GM21447 (cell line): Measurements from ENCODE around the gene HDGF.

Experiments
- ATAC-seq: cut with Tn5 transposase; IDR thresholded peaks from one replicate; pipeline ENCODE4 v1.9.1; 2021; ENCODE audit not compliant: unreplicated experiment

HDGF gene

GRCh38 chr1:156746728-156747631, 4.5 kb downstream of the HDGF start:
- no peak for ATAC-seq

GRCh38 chr1:156746406-156746727, 5.1 kb downstream of the HDGF start:
- no peak for ATAC-seq

- ATAC-seq, result no peak
These were observed 5.6 kb downstream of the HDGF start for GRCh38 chr1:156745881-156746280.

GRCh38 chr1:156744786-156745419, 6.6 kb downstream of the HDGF start:
- no peak for ATAC-seq

- ATAC-seq, result no peak
These were observed 7.1 kb downstream of the HDGF start for GRCh38 chr1:156744344-156744743.

- ATAC-seq, result no peak
These were observed 7.8 kb downstream of the HDGF start for GRCh38 chr1:156743367-156744302.

- no peak for ATAC-seq
These were observed 8.7 kb downstream of the HDGF start for GRCh38 chr1:156742801-156743200.

GRCh38 chr1:156742017-156742416, 9.5 kb downstream of the HDGF start:
- no peak for ATAC-seq

- ATAC-seq, result no peak
These were observed 9.9 kb downstream of the HDGF start for GRCh38 chr1:156741481-156741983.

GRCh38 chr1:156740741-156741480, 10.6 kb downstream of the HDGF start, which contains the start of gene MRPL24:
Gene MRPL24 (minus strand): TSS chr1:156741088. CDS start chr1:156738704, 2,384 bp downstream.
- peak; percentile 82 for ATAC-seq

GRCh38 chr1:156740237-156740740, 11.2 kb downstream of the HDGF start:
- no peak for ATAC-seq

GRCh38 chr1:156738916-156739315, 12.6 kb downstream of the HDGF start:
- ATAC-seq, result no peak

- ATAC-seq, result no peak
These were observed 13.1 kb downstream of the HDGF start for GRCh38 chr1:156738407-156738806.

- ATAC-seq, result no peak
These were observed 17.4 kb downstream of the HDGF start for GRCh38 chr1:156733989-156734584.

- ATAC-seq, result peak; percentile 87
These were observed 22.6 kb downstream of the HDGF start, which contains the start of gene ISG20L2 for GRCh38 chr1:156728599-156729462. Gene ISG20L2 (minus strand): TSS chr1:156728766. CDS start chr1:156727652, 1,114 bp downstream.

- peak; percentile 51 for ATAC-seq
These were observed 23.4 kb downstream of the HDGF start, which contains the start of gene METTL25B for GRCh38 chr1:156727926-156728598. Gene METTL25B (plus strand): TSS chr1:156728469. CDS start chr1:156729105, 636 bp downstream.

- no peak for ATAC-seq
These were observed 24.0 kb downstream of the HDGF start for GRCh38 chr1:156727492-156727891.
